Liver (tissue), 9 donors: ENCODE measurements around the gene CLIC1. TPM values are rescaled to one million over a fixed set of nuclear protein-coding genes. Genes with fewer than 3 reads are reported as not detected.

ENCODE experiments used
- DNase-seq: peaks from one replicate; pipeline ENCODE4 v3.0.0-alpha.2; 2017; ENCODE audit warnings: low spot score
- H3K27ac ChIP-seq, 2 donors: one replicate each; pipeline ENCODE4 v1.7.0; 2013; ENCODE audit warnings: inconsistent platforms in 2 of 2, low read length in 2 of 2, control low read depth in 1 of 2, low read depth in 1 of 2, mild to moderate bottlenecking in 1 of 2
- H3K27me3 ChIP-seq, 4 donors: one replicate each; pipeline versions ENCODE4 v1.6.1 to v1.7.0; 2013; ENCODE audit warnings: low read length in 3 of 4, inconsistent platforms in 1 of 4, mild to moderate bottlenecking in 1 of 4, moderate library complexity in 1 of 4; ENCODE audit not compliant: control insufficient read depth in 4 of 4, insufficient read depth in 4 of 4
- H3K36me3 ChIP-seq, 4 donors: one replicate each; pipeline versions ENCODE4 v1.6.1 to v1.7.0; 2013; ENCODE audit warnings: low read length in 3 of 4, mild to moderate bottlenecking in 3 of 4, low read depth in 1 of 4, moderate library complexity in 1 of 4; ENCODE audit not compliant: control insufficient read depth in 4 of 4, insufficient read depth in 3 of 4
- H3K4me1 ChIP-seq, 4 donors: one replicate each; pipeline versions ENCODE4 v1.6.1 to v1.7.0; 2013; ENCODE audit warnings: low read length in 3 of 4, mild to moderate bottlenecking in 3 of 4, moderate library complexity in 1 of 4; ENCODE audit not compliant: control insufficient read depth in 4 of 4, insufficient read depth in 4 of 4
- H3K4me3 ChIP-seq, 3 donors: one replicate each; pipeline versions ENCODE4 v1.6.1 to v1.7.0; 2013; ENCODE audit warnings: low read length in 3 of 3, control low read depth in 1 of 3, low read depth in 1 of 3, mild to moderate bottlenecking in 1 of 3
- H3K9ac ChIP-seq, 2 donors: one replicate each; pipeline ENCODE4 v1.7.0; 2013; ENCODE audit warnings: low read length in 2 of 2, mild to moderate bottlenecking in 2 of 2, moderate library complexity in 2 of 2, control low read depth in 1 of 2, low read depth in 1 of 2
- H3K9me3 ChIP-seq, 4 donors: one replicate each; pipeline versions ENCODE4 v1.6.1 to v1.7.0; 2013; ENCODE audit warnings: low read length in 3 of 4; ENCODE audit not compliant: control insufficient read depth in 4 of 4
- EGR1 ChIP-seq, 2 donors: IDR thresholded peaks; 2 replicates each; pipeline ENCODE4 v1.6.1; 2016 to 2018; ENCODE audit warnings: antibody characterized with exemption in 2 of 2, low read depth in 2 of 2
- FOXA1 ChIP-seq: IDR thresholded peaks from 2 replicates; pipeline ENCODE4 v1.6.1; 2016; ENCODE audit warnings: antibody characterized with exemption
- FOXA2 ChIP-seq: IDR thresholded peaks from 2 replicates; pipeline ENCODE4 v1.6.1; 2016; ENCODE audit warnings: antibody characterized with exemption
- GABPA ChIP-seq, 2 donors: IDR thresholded peaks in 1 of 2; conservative IDR thresholded peaks in 1 of 2; 2 replicates each; pipeline ENCODE4 v1.6.1; 2016; ENCODE audit warnings: antibody characterized with exemption in 2 of 2, mild to moderate bottlenecking in 1 of 2, moderate library complexity in 1 of 2
- HNF4A ChIP-seq, 2 donors: conservative IDR thresholded peaks; 2 replicates each; pipeline ENCODE4 v1.6.1; 2016; ENCODE audit warnings: antibody characterized with exemption in 2 of 2, mild to moderate bottlenecking in 2 of 2
- HNF4G ChIP-seq: IDR thresholded peaks from 2 replicates; pipeline ENCODE4 v1.6.1; 2016; ENCODE audit warnings: antibody characterized with exemption
- JUND ChIP-seq, 2 donors: IDR thresholded peaks; 2 replicates each; pipeline ENCODE4 v1.6.1; 2016; ENCODE audit warnings: antibody characterized with exemption in 2 of 2
- SP1 ChIP-seq: IDR thresholded peaks from 2 replicates; pipeline ENCODE4 v1.6.1; 2018; ENCODE audit warnings: antibody characterized with exemption, mild to moderate bottlenecking
- TAF1 ChIP-seq: conservative IDR thresholded peaks from 2 replicates; pipeline ENCODE4 v1.6.1; 2016; ENCODE audit warnings: antibody characterized with exemption, mild to moderate bottlenecking
- YY1 ChIP-seq: IDR thresholded peaks from 2 replicates; pipeline ENCODE4 v1.6.1; 2016; ENCODE audit warnings: antibody characterized with exemption, mild to moderate bottlenecking
- WGBS: extraction: QIAGEN DNeasy Blood & Tissue Kit; methylation state at CpG from one replicate; pipeline ENCODE4 v1.1.7; 2013; 5-methylcytosine and 5-hydroxymethylcytosine counted together
- polyA plus RNA-seq, 2 donors: library from polyadenylated mRNA; stranded (reverse) in 1 of 2; unstranded in 1 of 2; fragments of 200-250 nt in 1 of 2; fragments of >200 nt in 1 of 2; fragmentation: Nextera tagmentation in 1 of 2; extraction: Ambion mirVana in 1 of 2; gene quantifications; one replicate each; pipeline versions ENCODE4 v1.2.1 to v1.2.3, GENCODE V29; 2013 to 2015
- total RNA-seq, 2 donors: library from RNA; depleted of rRNA; stranded (reverse); fragments of >200 nt; gene quantifications; one replicate each; pipeline ENCODE4 v1.2.3, GENCODE V29; 2014
- TF ChIP-seq, protein P1 (sequence below): IDR thresholded peaks from 2 replicates; pipeline ENCODE4 v1.6.1; 2016; ENCODE audit warnings: antibody characterized with exemption, mild to moderate bottlenecking
- TF ChIP-seq, protein P2 (sequence below): IDR thresholded peaks from 2 replicates; pipeline ENCODE4 v1.6.1; 2016; ENCODE audit warnings: antibody characterized with exemption
- TF ChIP-seq, protein P3 (sequence below): IDR thresholded peaks from 2 replicates; pipeline ENCODE4 v1.6.1; 2016; ENCODE audit warnings: antibody characterized with exemption
- TF ChIP-seq, protein P4 (sequence below): IDR thresholded peaks from 2 replicates; pipeline ENCODE4 v1.6.1; 2016; ENCODE audit warnings: antibody characterized with exemption
- donor health status: healthy.
- donor health status: healthy.
- donor health status: healthy.
- donor health status: healthy.
- donor health status: healthy.

The CLIC1 gene
- total and polyA plus RNA-seq, 4 donors: 56.5 to 124 (median 64.5) TPM

DNA sequence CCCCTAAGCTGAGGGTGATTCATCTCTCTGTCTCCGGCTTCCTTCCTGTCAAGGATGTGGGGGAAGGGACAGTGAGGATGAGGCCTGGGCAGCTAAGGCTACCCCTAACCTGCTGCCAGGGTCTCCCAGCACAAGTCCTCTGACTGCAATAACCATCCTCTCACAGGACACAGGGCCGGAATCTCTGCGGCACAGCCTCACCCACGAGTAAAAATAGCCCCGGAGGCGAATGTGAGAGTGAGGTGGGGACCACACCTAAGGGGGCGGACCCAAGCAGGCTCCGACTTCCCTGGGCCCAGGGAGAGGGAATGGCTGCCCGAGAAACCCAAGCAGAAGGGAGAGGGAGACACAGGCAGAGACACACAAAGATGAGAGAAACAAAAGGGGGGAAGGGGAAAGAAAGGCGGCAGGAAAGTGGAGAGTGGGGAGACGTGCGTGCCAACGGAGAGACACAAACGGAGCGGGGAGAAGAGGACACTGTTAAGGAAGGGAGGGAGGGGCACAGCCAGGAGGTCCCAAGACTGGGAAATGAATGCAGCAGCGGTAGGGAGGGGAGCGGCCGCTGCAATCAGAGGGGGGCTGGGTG lies 1.4 kb downstream of the CLIC1 start:
- Histone ChIP-seq H3K9me3 (no peaks in the 10 kb centered on the region), H3K4me1 (peaks cover 17 to 58% (median 43%) of the 10 kb centered on the region in 4 donors), H3K27me3 (no peaks in the 10 kb centered on the region), H3K9ac (peak overlapping the region; percentile 87 to 98), H3K4me3 (peak overlapping the region; percentile 53 to 84 (median 80)), H3K27ac (peak overlapping the region; percentile 90 to 96), H3K36me3 (peaks cover 4 to 25% (median 20%) of the 10 kb centered on the region in 4 donors)
- 38% methylated on average over 18 of the region's 18 CpGs for WGBS
- DNase-seq: peak; percentile 52
- TF ChIP-seq, protein P1, sequence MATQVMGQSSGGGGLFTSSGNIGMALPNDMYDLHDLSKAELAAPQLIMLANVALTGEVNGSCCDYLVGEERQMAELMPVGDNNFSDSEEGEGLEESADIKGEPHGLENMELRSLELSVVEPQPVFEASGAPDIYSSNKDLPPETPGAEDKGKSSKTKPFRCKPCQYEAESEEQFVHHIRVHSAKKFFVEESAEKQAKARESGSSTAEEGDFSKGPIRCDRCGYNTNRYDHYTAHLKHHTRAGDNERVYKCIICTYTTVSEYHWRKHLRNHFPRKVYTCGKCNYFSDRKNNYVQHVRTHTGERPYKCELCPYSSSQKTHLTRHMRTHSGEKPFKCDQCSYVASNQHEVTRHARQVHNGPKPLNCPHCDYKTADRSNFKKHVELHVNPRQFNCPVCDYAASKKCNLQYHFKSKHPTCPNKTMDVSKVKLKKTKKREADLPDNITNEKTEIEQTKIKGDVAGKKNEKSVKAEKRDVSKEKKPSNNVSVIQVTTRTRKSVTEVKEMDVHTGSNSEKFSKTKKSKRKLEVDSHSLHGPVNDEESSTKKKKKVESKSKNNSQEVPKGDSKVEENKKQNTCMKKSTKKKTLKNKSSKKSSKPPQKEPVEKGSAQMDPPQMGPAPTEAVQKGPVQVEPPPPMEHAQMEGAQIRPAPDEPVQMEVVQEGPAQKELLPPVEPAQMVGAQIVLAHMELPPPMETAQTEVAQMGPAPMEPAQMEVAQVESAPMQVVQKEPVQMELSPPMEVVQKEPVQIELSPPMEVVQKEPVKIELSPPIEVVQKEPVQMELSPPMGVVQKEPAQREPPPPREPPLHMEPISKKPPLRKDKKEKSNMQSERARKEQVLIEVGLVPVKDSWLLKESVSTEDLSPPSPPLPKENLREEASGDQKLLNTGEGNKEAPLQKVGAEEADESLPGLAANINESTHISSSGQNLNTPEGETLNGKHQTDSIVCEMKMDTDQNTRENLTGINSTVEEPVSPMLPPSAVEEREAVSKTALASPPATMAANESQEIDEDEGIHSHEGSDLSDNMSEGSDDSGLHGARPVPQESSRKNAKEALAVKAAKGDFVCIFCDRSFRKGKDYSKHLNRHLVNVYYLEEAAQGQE: no peak
- TF ChIP-seq HNF4G (no peak), JUND (IDR thresholded peaks at IDR 0.05) (peak in 1 of 2 donors; percentile 5)

DNA sequence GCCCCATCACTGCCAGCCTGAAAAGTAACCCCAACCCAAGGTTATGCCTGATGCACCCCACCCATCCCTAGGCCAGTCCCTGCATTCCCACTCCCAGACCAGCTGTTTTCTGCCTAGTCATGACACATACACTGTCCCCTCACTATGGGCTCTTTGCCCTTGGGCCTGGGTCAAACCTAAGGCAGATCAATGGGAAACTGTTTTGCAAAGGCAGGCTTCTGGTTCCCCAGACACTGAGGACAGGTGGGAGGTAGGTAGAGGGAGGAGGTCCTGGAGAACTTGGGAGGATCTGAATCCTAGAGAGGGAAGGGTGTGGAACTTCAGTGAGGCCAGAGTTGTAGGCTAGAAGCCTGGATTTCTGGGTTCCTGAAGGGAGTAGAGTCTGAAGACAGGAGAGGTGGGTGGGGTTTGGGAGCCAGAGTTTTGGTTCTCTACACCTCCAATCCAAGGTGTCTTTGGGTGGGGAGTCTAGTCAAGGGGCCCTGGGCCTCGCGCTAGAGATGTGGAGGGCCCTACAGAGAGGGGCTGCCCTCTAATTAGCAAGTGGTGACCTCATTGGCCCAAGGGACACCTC lies 2.0 kb downstream of the CLIC1 start:
- peaks cover 4 to 25% (median 20%) of the 10 kb centered on the region in 4 donors for H3K36me3 ChIP-seq
- H3K9ac ChIP-seq: peak overlapping the region; percentile 46 to 87
- peak overlapping the region in 2 of 3 donors; percentile 53 to 84 for H3K4me3 ChIP-seq
- H3K4me1 ChIP-seq: peaks cover 17 to 56% (median 42%) of the 10 kb centered on the region in 4 donors
- 53% methylated on average over 2 of the region's 2 CpGs for WGBS
- H3K27me3 ChIP-seq: no peaks in the 10 kb centered on the region
- H3K9me3 ChIP-seq: no peaks in the 10 kb centered on the region
- no peak for TF ChIP-seq HNF4G
- peak; percentile 49 to 65 for TF ChIP-seq JUND (IDR thresholded peaks at IDR 0.05)
- DNase-seq: no peak
- peak overlapping the region; percentile 90 to 96 for H3K27ac ChIP-seq

DNA sequence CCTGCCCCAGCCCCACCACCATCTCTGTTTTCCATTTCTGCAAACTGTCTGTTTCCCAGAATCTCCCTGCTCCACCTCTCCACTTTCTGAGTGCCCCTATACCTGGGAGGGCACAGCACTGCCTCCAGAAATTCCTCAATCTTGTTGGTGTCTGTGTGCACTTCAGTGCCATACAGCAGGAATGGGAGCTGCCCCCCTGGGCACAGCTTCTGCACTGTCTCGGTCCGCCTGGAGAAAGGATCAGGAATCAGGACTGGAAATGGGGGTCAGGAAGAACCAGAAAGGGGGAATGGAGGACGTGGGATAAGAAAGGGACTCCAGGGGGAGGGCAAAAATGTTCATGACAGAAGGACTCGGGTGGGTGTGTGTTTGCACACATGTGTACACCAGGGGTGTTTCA lies 2.6 kb downstream of the CLIC1 start:
- H3K9me3 ChIP-seq: no peaks in the 10 kb centered on the region
- H3K27me3 ChIP-seq: no peaks in the 10 kb centered on the region
- WGBS: 86% methylated on average over 4 of the region's 4 CpGs
- peaks cover 4 to 25% (median 20%) of the 10 kb centered on the region in 4 donors for H3K36me3 ChIP-seq
- peak overlapping the region in 1 of 2 donors; percentile 96 for H3K27ac ChIP-seq
- TF ChIP-seq FOXA1: no peak
- no peak for TF ChIP-seq EGR1 (IDR thresholded peaks at IDR 0.05; ENCODE audit: low read depth in 2 of 2)
- no peak for TF ChIP-seq FOXA2
- TF ChIP-seq TAF1: no peak
- TF ChIP-seq, protein P2, sequence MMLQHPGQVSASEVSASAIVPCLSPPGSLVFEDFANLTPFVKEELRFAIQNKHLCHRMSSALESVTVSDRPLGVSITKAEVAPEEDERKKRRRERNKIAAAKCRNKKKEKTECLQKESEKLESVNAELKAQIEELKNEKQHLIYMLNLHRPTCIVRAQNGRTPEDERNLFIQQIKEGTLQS: no peak
- TF ChIP-seq, protein P3, sequence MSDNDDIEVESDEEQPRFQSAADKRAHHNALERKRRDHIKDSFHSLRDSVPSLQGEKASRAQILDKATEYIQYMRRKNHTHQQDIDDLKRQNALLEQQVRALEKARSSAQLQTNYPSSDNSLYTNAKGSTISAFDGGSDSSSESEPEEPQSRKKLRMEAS: no peak
- no peak for TF ChIP-seq HNF4G
- no peak for TF ChIP-seq GABPA (IDR thresholded peaks at IDR 0.05 in 1 of 2, conservative IDR thresholded peaks at IDR 0.05 in 1 of 2)
- TF ChIP-seq, protein P4, sequence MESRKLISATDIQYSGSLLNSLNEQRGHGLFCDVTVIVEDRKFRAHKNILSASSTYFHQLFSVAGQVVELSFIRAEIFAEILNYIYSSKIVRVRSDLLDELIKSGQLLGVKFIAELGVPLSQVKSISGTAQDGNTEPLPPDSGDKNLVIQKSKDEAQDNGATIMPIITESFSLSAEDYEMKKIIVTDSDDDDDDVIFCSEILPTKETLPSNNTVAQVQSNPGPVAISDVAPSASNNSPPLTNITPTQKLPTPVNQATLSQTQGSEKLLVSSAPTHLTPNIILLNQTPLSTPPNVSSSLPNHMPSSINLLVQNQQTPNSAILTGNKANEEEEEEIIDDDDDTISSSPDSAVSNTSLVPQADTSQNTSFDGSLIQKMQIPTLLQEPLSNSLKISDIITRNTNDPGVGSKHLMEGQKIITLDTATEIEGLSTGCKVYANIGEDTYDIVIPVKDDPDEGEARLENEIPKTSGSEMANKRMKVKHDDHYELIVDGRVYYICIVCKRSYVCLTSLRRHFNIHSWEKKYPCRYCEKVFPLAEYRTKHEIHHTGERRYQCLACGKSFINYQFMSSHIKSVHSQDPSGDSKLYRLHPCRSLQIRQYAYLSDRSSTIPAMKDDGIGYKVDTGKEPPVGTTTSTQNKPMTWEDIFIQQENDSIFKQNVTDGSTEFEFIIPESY: no peak
- no peak for TF ChIP-seq HNF4A (conservative IDR thresholded peaks at IDR 0.05)
- no peak for TF ChIP-seq SP1
- TF ChIP-seq YY1: no peak
- H3K9ac ChIP-seq: no peak overlapping the region
- H3K4me3 ChIP-seq: no peak overlapping the region
- peaks cover 15 to 56% (median 43%) of the 10 kb centered on the region in 4 donors for H3K4me1 ChIP-seq
- no peak for DNase-seq
